GM12865 (cell line): ENCODE measurements around the gene MXRA8.

Experiments used
- DNase-seq: peaks from one replicate; pipeline ENCODE4 v3.0.0; 2010; ENCODE audit warnings: low read depth
- H3K4me3 ChIP-seq: 2 replicates; pipeline ENCODE4 v1.5.1; 2011; ENCODE audit warnings: mild to moderate bottlenecking, low read depth, low read length, control low read depth
- TF ChIP-seq, protein P1 (sequence below): IDR thresholded peaks from 2 replicates; pipeline ENCODE4 v1.5.1; 2011; ENCODE audit warnings: low read length, control low read depth, low read depth, inconsistent platforms; ENCODE audit not compliant: insufficient read depth; ENCODE audit errors: missing control alignments

The MXRA8 gene

DNA sequence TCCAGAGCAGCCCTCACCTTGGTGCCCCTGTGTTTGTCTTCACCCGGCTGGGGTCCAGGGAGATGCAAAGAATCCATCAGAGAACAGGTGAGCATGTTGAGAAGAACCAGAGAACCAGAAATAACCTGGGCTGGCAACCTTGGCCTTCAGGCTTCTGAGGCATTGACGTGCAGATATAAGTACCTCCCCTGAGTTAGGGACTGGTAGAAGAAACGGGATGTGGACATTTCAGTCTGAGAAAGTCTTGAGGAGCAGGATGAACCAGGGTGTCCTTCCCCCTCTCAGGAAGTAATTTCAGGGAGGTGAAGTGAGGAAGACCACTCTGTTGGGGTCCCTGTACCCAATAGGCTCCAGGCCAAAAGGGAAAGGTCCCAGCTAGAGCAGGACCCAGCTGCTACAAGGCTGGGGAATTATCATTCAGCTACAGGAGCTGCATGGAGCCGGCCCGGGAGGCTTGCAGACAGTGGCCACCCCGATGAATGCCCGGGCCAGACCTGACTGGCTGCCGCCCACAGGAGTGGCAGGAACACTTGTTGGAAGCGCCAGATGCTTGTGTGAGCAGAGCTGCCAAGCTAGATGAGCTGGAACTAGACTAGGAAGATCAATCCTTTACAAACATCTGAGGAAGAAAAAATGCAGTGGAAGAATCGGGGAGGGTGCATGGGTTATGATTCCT lies 18.3 kb upstream of the MXRA8 start:
- no peak overlapping the region for H3K4me3 ChIP-seq
- no peak for DNase-seq
- TF ChIP-seq, protein P1, sequence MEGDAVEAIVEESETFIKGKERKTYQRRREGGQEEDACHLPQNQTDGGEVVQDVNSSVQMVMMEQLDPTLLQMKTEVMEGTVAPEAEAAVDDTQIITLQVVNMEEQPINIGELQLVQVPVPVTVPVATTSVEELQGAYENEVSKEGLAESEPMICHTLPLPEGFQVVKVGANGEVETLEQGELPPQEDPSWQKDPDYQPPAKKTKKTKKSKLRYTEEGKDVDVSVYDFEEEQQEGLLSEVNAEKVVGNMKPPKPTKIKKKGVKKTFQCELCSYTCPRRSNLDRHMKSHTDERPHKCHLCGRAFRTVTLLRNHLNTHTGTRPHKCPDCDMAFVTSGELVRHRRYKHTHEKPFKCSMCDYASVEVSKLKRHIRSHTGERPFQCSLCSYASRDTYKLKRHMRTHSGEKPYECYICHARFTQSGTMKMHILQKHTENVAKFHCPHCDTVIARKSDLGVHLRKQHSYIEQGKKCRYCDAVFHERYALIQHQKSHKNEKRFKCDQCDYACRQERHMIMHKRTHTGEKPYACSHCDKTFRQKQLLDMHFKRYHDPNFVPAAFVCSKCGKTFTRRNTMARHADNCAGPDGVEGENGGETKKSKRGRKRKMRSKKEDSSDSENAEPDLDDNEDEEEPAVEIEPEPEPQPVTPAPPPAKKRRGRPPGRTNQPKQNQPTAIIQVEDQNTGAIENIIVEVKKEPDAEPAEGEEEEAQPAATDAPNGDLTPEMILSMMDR: no peak

DNA sequence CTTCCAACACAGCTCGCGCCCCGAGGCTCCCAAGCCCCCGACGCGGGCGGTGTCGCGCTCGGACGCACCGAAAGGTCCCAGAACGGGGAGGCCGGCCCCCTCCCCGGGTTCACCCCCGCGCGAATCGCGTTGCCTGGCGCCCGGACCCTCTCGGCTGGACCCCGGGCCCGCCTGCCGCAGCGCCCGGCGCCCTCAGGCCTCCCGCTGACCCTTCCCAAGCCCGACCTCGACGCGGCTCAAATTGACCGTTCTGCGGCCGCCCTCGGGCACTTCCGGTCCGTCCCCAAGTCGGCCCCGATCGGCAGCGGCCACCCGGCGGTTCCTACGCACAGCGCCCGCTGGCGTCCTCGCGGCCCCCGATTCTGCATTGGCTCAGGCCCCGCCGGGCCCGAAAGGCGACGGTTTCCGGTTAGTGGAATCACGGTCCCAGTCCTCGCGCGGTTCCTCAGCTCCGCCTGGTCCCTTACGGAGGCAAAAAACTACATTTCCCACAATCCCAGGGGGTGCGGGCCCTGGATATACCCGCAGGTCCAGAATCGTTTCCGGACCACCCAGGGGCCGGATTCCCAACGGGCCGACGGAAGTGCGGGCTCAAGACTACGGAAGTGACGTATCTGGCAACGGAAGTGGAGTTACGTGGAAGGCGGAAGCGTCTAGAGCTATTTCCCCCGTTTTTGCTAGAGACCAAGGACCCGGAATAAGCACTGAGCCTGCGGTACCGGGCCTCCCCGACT lies 16.7 kb upstream of the MXRA8 start, which contains the start of gene AURKAIP1:
AURKAIP1 (minus strand) TSS at position 279 of the 734 bp plus-strand sequence. CDS start 451 bp downstream, outside the sequence.
- TF ChIP-seq, protein P1: peak; percentile 30
- peak; percentile 100 for DNase-seq

DNA sequence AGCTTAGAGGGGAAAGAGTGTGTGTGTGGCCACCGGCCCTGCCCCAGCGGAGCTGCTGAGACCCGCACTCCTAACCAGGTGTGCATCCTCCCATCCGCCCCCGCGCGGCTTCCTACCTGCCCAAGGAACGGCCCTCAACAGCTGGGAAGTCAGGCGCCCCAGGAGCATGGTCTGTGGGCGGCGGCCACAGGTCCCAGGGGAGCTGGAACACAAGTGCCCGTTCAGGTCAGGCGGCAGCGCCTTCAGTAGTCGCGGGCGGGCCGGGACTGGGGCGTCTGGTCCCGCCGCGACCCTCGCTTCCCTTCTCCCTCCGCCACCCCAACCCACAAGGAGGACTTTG lies 16.2 kb upstream of the MXRA8 start:
- H3K4me3 ChIP-seq: peak overlapping the region; percentile 76
- DNase-seq: no peak
- TF ChIP-seq, protein P1: no peak

More for the DNA sequence above, 16.7 kb upstream of the MXRA8 start, which contains the start of gene AURKAIP1:
- H3K4me3 ChIP-seq: peak within 1 kb of the TSS; percentile 76

DNA sequence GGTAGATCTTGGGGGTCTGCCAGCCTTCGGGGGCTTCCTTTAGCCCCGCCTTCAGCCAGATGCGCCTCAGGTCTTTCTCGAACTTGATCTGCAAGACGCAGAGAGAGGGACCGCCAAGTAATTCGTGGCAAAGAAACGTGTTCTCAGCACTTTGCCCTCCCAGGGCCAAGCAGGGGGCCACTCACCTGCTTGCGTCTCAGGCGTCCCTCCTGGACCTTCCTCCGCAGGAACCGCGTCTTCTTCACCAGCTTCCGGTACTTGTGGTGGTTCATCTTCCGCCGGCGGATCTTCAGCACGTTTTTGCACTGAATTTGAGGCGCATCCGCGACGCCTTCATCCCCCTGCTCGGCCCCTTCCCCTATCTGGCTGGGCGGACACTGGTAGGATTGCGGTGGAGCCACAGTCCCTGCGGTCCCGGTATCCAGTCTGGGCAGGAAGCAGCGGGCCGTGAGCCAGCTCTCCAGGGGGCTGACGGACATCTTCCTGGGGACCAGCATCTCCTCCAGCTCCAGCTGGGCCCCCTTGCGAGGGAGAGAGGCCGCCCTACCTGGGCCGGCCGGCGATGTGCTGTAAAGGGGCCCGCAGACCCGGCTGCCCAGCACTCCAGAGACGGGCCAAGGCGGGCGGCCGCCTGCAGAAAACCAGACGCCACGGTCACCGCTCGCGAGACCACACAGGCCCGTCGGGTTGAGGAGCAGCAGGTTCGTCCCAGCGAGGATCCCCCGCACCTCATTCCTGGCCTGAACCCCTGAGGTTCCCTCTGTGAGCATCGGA lies 15.6 kb upstream of the MXRA8 start:
- DNase-seq: no peak
- TF ChIP-seq, protein P1: no peak
- H3K4me3 ChIP-seq: peak overlapping the region; percentile 76

DNA sequence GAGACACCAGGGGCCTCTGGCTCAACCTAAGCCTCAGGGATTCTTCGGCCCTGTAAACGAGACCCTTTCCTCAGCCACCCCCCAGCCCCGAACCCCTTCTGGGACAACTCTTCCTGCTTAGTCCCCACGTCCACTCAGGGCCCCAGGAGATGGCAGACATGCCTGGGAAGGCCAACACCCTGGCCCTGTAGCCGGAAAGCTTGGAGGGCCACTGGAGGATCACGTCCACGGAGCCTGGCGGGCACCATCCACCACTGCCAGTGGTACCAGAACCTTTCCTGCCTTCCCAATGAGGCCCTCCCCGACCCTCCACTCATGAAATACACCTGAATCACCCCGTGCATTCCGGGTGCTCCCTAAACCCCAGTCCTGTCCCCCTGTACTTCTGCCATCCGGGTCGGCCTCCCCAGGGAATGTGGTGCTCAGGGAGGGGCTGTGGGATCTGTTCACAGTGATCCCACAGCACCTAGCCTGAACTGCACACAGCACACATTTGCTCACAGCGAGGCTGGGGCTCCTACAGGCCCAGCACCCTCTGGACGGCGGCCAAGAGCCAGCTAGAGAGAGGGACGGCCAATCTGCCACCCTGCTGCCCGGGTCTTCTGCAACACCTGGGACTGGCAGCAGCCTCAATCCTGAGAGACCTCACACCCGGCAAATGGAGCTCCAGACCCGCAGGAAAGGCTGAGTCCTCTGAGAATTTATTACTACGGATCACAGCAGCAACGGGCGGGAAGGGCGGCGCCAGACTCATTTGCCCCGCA lies 14.9 kb upstream of the MXRA8 start:
- H3K4me3 ChIP-seq: peak overlapping the region; percentile 76; the same call in 1 of the 2 replicates
- TF ChIP-seq, protein P1: no peak
- DNase-seq: no peak
